Mammary epithelial cell (primary cell): Measurements from ENCODE around the gene PHF3.

Source experiments
- CTCF ChIP-seq, 2 donors: IDR thresholded peaks in 1 of 2; conservative IDR thresholded peaks in 1 of 2; 2 replicates each; pipeline ENCODE4 v1.5.1; 2011 to 2012; ENCODE audit warnings: inconsistent platforms in 2 of 2, low read length in 2 of 2, mild to moderate bottlenecking in 2 of 2, control low read depth in 1 of 2, low read depth in 1 of 2; ENCODE audit not compliant: insufficient read depth in 1 of 2; ENCODE audit errors: extremely low read depth in 1 of 2
- EZH2 ChIP-seq: IDR thresholded peaks from 2 replicates; pipeline ENCODE4 v1.6.1; 2012; ENCODE audit warnings: low read length, inconsistent platforms, borderline replicate concordance

GRCh38 chr6:63624091-63624490 lies 11.5 kb upstream of the PHF3 start:
- TF ChIP-seq CTCF (conservative IDR thresholded peaks at IDR 0.05 in 1 of 2, IDR thresholded peaks at IDR 0.05 in 1 of 2; ENCODE audit: extremely low read depth in 1 of 2, insufficient read depth in 1 of 2, low read depth in 1 of 2, low read length in 2 of 2) (no peak), EZH2 (no peak)
